ENCODE results near the gene MAN1C1. TPM values are rescaled to one million over a fixed set of nuclear protein-coding genes. Genes with fewer than 3 reads are reported as not detected.

MAN1C1 gene
- total and polyA plus RNA-seq, 9 of the 15 experiments (the other 6 are each of a cell fraction or from before 2014, with no cell fraction given): 0.04 to 0.44 (median 0.10) TPM; not detected in 3

DNA sequence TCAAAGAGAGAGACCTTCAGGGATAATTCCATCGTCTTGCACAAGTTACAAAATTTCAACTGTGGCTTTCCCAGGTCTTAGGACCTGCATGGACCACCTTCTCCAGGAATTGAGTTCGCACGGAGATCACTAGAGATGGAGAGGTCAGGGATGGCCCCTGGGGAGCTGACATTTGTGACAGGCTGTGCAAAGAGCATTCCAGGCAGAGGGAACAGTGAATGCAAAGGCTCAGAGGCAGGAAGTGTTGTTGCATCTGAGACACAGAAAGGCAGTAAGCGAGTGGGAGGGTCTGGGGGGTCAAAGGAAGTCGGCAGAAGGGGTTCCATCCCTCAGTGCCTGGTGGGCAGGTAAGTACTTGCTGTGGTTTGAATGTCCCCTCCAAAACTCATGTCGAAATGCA, 173.9 kb downstream of the MAN1C1 start:
- Histone ChIP-seq H3K79me2 (ENCODE audit: control insufficient read depth, insufficient read depth, low read length) (no peaks in the 10 kb centered on the region), H2AFZ (ENCODE audit: low read depth, low read length) (no peak overlapping the region), H3K27me3 (ENCODE audit: control insufficient read depth in 2 of 2, insufficient read depth in 2 of 2, low read length in 2 of 2) (peaks cover 36 to 64% of the 10 kb centered on the region in 2 experiments), H4K20me1 (replicated peaks; ENCODE audit: control insufficient read depth, insufficient read depth, low read length) (0 out of 2 replicates have a peak, but pooled peaks cover 5% of the 10 kb centered on the region), H3K9me3 (replicated peaks; ENCODE audit: control insufficient read depth, insufficient read depth, low read depth, low read length) (no peaks in the 10 kb centered on the region), H3K27ac (ENCODE audit: extremely low read depth, low read depth, low read length) (no peak overlapping the region), H3K4me1 (replicated peaks in 1 of 2; ENCODE audit: control insufficient read depth in 2 of 2, insufficient read depth in 2 of 2, low read length in 2 of 2) (no peaks in the 10 kb centered on the region), H3K36me3 (ENCODE audit: control insufficient read depth, insufficient read depth, low read length) (no peaks in the 10 kb centered on the region), H3K4me3 (no peak overlapping the region), H3K9me1 (ENCODE audit: control insufficient read depth, insufficient read depth, low read length) (no peaks in the 10 kb centered on the region), H3K4me2 (ENCODE audit: insufficient read depth, low read length) (no peak overlapping the region), H3K9ac (ENCODE audit: insufficient read depth in 1 of 2, low read depth in 2 of 2, low read length in 2 of 2) (no peak overlapping the region)
- FAIRE-seq: no peak
- no TSS peak for BruUV-seq (replicated peaks)
- 8% methylated on average over 6 of the region's 6 CpGs for WGBS (ENCODE audit: insufficient coverage, low coverage, missing lambda C conversion rate)
- no peak for DNase-seq (ENCODE audit: extremely low read depth in 1 of 4, low spot score in 3 of 4)
- intact Hi-C loops (cut with micrococcal nuclease): loop anchor here (10.0 kb wide), 1 partner anchor 46 kb away; no protein-coding TSS in a partner anchor
- ChIA-PET POLR2A (no interaction called here), CTCF (ENCODE audit: low intra/inter-chr PET ratio) (no interaction called here)
- in situ Hi-C loops (cut with MboI): loop anchor here (5.0 kb wide), 1 partner anchor 48 kb away; no protein-coding TSS in a partner anchor
- ATAC-seq: no peak
- TF ChIP-seq, protein P1, sequence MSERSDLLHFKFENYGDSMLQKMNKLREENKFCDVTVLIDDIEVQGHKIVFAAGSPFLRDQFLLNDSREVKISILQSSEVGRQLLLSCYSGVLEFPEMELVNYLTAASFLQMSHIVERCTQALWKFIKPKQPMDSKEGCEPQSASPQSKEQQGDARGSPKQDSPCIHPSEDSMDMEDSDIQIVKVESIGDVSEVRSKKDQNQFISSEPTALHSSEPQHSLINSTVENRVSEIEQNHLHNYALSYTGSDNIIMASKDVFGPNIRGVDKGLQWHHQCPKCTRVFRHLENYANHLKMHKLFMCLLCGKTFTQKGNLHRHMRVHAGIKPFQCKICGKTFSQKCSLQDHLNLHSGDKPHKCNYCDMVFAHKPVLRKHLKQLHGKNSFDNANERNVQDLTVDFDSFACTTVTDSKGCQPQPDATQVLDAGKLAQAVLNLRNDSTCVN (CRISPR knock-in tag; IDR thresholded peaks at IDR 0.05): no peak
- TF ChIP-seq, protein P2, sequence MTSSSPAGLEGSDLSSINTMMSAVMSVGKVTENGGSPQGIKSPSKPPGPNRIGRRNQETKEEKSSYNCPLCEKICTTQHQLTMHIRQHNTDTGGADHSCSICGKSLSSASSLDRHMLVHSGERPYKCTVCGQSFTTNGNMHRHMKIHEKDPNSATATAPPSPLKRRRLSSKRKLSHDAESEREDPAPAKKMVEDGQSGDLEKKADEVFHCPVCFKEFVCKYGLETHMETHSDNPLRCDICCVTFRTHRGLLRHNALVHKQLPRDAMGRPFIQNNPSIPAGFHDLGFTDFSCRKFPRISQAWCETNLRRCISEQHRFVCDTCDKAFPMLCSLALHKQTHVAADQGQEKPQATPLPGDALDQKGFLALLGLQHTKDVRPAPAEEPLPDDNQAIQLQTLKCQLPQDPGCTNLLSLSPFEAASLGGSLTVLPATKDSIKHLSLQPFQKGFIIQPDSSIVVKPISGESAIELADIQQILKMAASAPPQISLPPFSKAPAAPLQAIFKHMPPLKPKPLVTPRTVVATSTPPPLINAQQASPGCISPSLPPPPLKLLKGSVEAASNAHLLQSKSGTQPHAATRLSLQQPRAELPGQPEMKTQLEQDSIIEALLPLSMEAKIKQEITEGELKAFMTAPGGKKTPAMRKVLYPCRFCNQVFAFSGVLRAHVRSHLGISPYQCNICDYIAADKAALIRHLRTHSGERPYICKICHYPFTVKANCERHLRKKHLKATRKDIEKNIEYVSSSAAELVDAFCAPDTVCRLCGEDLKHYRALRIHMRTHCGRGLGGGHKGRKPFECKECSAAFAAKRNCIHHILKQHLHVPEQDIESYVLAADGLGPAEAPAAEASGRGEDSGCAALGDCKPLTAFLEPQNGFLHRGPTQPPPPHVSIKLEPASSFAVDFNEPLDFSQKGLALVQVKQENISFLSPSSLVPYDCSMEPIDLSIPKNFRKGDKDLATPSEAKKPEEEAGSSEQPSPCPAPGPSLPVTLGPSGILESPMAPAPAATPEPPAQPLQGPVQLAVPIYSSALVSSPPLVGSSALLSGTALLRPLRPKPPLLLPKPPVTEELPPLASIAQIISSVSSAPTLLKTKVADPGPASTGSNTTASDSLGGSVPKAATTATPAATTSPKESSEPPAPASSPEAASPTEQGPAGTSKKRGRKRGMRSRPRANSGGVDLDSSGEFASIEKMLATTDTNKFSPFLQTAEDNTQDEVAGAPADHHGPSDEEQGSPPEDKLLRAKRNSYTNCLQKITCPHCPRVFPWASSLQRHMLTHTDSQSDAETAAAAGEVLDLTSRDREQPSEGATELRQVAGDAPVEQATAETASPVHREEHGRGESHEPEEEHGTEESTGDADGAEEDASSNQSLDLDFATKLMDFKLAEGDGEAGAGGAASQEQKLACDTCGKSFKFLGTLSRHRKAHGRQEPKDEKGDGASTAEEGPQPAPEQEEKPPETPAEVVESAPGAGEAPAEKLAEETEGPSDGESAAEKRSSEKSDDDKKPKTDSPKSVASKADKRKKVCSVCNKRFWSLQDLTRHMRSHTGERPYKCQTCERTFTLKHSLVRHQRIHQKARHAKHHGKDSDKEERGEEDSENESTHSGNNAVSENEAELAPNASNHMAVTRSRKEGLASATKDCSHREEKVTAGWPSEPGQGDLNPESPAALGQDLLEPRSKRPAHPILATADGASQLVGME (CRISPR knock-in tag; IDR thresholded peaks at IDR 0.05): no peak
- TF ChIP-seq NBN (IDR thresholded peaks at IDR 0.05; ENCODE audit: low read depth) (no peak), ELF1 (tag; IDR thresholded peaks at IDR 0.05) (peak; percentile 43; the same call in 1 of the 2 replicates), SMAD2 (IDR thresholded peaks at IDR 0.05; ENCODE audit: low read depth, low read length) (no peak), CBX5 (IDR thresholded peaks at IDR 0.05; ENCODE audit: borderline replicate concordance, low read depth) (no peak), ZC3H4 (CRISPR knock-in tag; IDR thresholded peaks at IDR 0.05; ENCODE audit: borderline replicate concordance) (no peak), ETV1 (tag; conservative IDR thresholded peaks at IDR 0.05; ENCODE audit: low read depth) (peak; percentile 63), ZNF165 (CRISPR knock-in tag; IDR thresholded peaks at IDR 0.05; ENCODE audit: borderline replicate concordance) (no peak), ZBTB7A (IDR thresholded peaks at IDR 0.05; ENCODE audit: borderline replicate concordance, control insufficient read depth, low read depth, low read length) (no peak), ZBTB1 (CRISPR knock-in tag; IDR thresholded peaks at IDR 0.05; ENCODE audit: borderline replicate concordance, low read depth) (no peak)
- TF ChIP-seq, protein P3, sequence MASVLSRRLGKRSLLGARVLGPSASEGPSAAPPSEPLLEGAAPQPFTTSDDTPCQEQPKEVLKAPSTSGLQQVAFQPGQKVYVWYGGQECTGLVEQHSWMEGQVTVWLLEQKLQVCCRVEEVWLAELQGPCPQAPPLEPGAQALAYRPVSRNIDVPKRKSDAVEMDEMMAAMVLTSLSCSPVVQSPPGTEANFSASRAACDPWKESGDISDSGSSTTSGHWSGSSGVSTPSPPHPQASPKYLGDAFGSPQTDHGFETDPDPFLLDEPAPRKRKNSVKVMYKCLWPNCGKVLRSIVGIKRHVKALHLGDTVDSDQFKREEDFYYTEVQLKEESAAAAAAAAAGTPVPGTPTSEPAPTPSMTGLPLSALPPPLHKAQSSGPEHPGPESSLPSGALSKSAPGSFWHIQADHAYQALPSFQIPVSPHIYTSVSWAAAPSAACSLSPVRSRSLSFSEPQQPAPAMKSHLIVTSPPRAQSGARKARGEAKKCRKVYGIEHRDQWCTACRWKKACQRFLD (CRISPR knock-in tag; IDR thresholded peaks at IDR 0.05): no peak
- TF ChIP-seq, protein P4, sequence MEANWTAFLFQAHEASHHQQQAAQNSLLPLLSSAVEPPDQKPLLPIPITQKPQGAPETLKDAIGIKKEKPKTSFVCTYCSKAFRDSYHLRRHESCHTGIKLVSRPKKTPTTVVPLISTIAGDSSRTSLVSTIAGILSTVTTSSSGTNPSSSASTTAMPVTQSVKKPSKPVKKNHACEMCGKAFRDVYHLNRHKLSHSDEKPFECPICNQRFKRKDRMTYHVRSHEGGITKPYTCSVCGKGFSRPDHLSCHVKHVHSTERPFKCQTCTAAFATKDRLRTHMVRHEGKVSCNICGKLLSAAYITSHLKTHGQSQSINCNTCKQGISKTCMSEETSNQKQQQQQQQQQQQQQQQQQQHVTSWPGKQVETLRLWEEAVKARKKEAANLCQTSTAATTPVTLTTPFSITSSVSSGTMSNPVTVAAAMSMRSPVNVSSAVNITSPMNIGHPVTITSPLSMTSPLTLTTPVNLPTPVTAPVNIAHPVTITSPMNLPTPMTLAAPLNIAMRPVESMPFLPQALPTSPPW (CRISPR knock-in tag; IDR thresholded peaks at IDR 0.05): no peak
